Ureter (tissue), 1 donor: ENCODE results near the gene CDH13. TPM values are rescaled to one million over a fixed set of nuclear protein-coding genes. Genes with fewer than 3 reads are reported as not detected.

Source experiments
- DNase-seq: peaks from one replicate; pipeline ENCODE4 v3.0.0-alpha.2; 2020; ENCODE audit warnings: low spot score
- total RNA-seq: library from RNA; stranded (reverse); gene quantifications from one replicate; pipeline ENCODE4 v1.2.4, GENCODE V29; 2023
- donor health status: DM: yes; HTN: yes; CAD: no.

CDH13 gene
- total RNA-seq, 1 donor from 2014 or later = 5.9 TPM

- DNase-seq = no peak
Measured at GRCh38 chr16:82651921-82652601, 25.3 kb downstream of the CDH13 start.

DNA sequence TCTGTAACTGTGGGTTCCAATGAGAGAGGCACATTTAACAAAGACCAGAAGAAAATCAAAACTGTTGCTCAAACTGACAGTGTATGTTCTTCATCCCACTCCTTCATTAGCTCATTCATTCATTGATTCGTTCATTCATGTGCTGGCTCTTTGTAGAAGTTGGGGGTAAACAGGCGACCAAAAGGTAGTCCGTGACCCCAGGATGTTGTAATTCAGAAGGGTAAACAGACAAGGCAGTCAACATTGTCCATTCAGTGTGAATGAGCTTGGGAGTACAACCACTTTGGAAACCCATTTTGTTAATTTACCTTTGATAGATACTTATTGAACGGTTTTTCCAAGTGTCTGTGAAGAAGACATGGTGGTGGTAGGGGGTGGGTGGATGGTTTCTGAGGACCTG, 26.1 kb downstream of the CDH13 start:
- DNase-seq = no peak

GRCh38 chr16:82653550-82654511, 27.1 kb downstream of the CDH13 start:
- no peak for DNase-seq

DNA sequence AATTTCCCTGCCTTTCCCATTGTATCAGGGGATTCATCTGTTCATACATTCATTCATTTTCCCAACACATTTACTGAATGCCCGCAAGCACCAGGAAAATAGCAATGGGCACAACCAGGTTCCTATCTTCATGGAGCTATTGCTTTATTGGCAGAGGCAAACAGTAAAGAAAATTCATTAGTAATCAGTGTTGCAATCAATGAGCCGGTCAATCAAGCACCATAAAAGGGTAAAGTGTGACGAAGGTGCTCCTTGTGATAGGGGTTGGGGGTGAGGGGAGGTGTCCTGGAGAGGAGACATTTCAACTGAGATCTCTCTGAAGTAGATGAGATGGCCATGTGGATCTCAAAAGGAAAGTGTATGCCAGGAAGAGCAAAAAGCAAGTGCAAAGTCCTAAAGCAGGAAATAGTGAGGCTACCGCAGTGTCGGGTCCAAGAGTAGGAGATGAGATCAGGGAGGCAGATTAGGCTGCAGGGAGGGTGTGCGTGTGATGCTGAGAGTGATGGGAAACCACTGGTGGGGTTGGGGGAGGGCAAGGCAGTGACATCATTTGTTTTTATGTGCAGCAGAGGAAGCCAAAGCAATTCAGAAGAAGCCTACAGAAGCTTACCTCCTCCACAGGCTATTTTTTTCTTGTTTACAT, 28.4 kb downstream of the CDH13 start:
- DNase-seq = no peak

- no peak for DNase-seq
Measured at GRCh38 chr16:82655720-82656490, 29.1 kb downstream of the CDH13 start.

GRCh38 chr16:82657239-82657638, 30.5 kb downstream of the CDH13 start:
- no peak for DNase-seq

GRCh38 chr16:82657786-82658185, 31.0 kb downstream of the CDH13 start:
- DNase-seq = no peak

DNA sequence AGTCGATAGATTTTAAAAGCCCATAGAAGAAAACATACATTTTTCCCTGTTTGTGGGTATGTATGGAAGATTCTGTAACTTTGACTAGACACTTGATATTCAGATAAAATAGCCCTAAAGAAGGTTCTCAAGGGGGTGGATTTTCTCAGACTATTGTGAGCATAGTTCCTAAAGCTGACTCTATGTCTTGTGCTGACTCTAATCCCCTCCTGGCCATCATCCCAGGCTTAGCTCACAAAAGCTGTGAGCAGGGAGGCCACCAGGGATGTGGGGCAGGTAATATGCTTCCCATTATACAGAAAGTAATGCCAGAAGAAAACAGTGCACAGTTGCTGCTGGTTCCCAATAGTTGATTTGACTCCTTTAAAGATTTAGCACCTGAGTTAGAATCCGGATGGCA, 32.0 kb downstream of the CDH13 start:
- DNase-seq = no peak

DNA sequence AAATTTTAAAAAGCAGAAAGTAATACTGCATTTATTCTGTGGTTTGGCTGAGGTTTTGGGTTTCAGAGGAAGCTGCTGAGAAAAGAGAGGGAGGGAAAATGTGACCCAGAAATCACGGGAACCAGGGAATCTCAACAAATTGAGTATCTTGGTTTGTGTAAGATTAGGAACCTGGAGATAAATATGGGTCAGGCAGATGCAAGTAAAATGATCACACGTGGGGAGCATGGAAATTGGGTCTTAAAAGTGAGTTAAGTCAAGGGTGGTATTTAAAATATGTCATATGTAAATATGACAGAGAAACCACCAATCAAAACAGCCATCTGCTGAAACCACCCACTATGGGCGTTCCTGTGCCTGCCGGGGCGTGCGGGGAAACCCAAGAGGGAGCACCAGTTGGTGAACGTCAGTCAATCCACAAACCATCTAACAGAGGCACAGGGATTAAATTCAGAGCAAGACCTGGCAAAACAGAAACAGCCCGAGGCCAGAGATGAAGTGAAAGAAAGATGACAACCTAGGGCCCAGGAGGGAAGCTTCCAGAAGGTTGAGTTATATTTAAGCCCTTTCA, 33.4 kb downstream of the CDH13 start:
- no peak for DNase-seq

- DNase-seq = no peak
Measured at GRCh38 chr16:82660966-82661365, 34.2 kb downstream of the CDH13 start.

GRCh38 chr16:82664181-82664580, 37.4 kb downstream of the CDH13 start:
- no peak for DNase-seq

- no peak for DNase-seq
Measured at GRCh38 chr16:82665025-82665424, 38.3 kb downstream of the CDH13 start.

- no peak for DNase-seq
Measured at GRCh38 chr16:82667437-82667836, 40.7 kb downstream of the CDH13 start.

GRCh38 chr16:82668094-82668493, 41.3 kb downstream of the CDH13 start:
- DNase-seq = no peak

DNA sequence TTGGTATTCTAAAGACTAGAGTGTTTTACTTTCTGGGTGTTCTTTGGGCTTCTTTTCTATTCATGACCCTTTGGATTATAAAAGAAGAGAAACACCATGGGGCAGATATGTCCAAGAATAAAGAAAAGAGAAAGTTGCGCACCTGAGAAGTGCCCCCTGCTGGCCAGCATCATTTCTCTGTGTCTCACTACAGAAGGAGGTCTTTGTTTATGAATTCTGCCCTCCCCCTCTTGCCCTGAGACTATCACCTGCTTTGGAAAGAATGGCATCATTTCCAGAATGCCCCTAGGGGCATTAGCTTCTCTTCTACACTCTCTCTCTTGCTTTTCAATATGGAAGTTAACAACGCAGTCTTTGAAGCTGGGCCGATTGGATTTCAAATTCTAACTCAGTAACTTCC, 45.0 kb downstream of the CDH13 start:
- DNase-seq = no peak

GRCh38 chr16:82672676-82673075, 45.9 kb downstream of the CDH13 start:
- DNase-seq = no peak

GRCh38 chr16:82675300-82675699, 48.5 kb downstream of the CDH13 start:
- DNase-seq = no peak

GRCh38 chr16:82681592-82681991, 54.8 kb downstream of the CDH13 start:
- no peak for DNase-seq

DNA sequence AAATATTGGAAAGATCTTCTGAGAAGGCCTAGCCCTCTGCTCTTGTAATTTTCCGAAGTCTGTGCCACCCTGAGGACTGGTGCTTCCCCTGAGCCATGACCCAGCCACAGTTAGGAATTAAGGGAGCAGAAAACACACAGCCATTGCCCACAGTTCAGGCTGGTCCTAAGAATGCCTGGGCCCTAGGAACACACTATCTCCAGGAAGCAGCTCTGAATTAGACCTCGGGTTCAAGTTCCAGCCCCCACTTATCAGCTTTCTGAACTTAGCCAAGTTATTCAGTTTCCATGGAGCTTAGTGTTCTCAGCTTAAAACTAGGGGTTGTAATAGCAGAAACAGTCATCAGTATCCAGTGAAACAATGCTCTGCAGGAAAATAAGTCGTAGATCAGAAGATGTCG, 56.0 kb downstream of the CDH13 start:
- DNase-seq = no peak

DNA sequence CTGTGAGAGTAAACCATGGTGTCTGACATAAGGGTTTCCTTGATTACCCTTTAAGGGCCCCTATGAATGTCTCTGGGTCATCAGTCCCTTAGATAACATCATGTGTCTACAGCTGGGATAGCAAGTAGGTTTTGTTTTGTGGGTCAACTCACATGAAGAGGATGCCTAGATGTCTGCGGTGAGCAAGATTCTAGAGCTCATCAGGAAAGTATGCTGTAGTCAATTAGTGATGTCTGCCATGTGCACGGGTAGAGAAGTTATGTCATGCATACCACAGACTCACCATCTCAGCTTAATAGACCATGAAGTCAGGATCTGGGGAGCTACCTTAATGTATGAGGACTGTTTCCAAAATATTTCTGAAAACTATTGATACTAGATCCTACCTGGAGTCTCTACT, 57.5 kb downstream of the CDH13 start:
- no peak for DNase-seq

- no peak for DNase-seq
Measured at GRCh38 chr16:82685526-82685925, 58.8 kb downstream of the CDH13 start.
